Smooth muscle cell of the coronary artery (primary cell): ENCODE measurements around the gene KLRF2. TPM values are rescaled to one million over a fixed set of nuclear protein-coding genes. Genes with fewer than 3 reads are reported as not detected.

Experiments
- total RNA-seq: library from RNA; depleted of rRNA; stranded (reverse); fragments of >200 nt; gene quantifications from 2 replicates; pipeline ENCODE4 v1.2.3, GENCODE V29; 2014; ENCODE audit warnings: low replicate concordance

Gene KLRF2
- total RNA-seq, result not detected in 2 replicates

GRCh38 chr12:9881246-9881645 is at the start of gene KLRF2:
Gene KLRF2, plus strand, starts transcription at chr12:9881489. Its CDS starts 107 bp downstream, at chr12:9881596.

GRCh38 chr12:9869307-9870161 is 11.8 kb upstream of the KLRF2 start, which contains the start of gene CLEC2B:
Gene CLEC2B, minus strand, starts transcription at chr12:9869354.

GRCh38 chr12:9932270-9932669 is 51.0 kb downstream of the KLRF2 start, which contains the start of gene CLEC2A:
Gene CLEC2A, minus strand, starts transcription at chr12:9932370. Its CDS starts 41 bp downstream, at chr12:9932329.

Other genes with a start within 250 kb of the KLRF2 start
- 0.60 and 2.5 TPM in 2 replicates for gene CLEC2D, start 211.8 kb upstream of the KLRF2 start, total RNA-seq
- not detected in 2 replicates for gene CLECL1, start 148.4 kb upstream of the KLRF2 start, total RNA-seq
- gene CD69, start 120.6 kb upstream of the KLRF2 start, total RNA-seq, result under 0.01 TPM in 1 of 2 replicates, not detected in the other
- gene KLRF1, start 54.0 kb upstream of the KLRF2 start, total RNA-seq, result not detected in 2 replicates
- gene CLEC2B, start 12.1 kb upstream of the KLRF2 start, total RNA-seq, result 2.3 and 206 TPM in 2 replicates
- 5.6 TPM in 1 of 2 replicates, not detected in the other for gene CLEC2A, start 50.9 kb downstream of the KLRF2 start, total RNA-seq
- gene CLEC12A, start 89.9 kb downstream of the KLRF2 start, total RNA-seq, result not detected in 2 replicates
- not detected in 2 replicates for gene CLEC1B, start 117.6 kb downstream of the KLRF2 start, total RNA-seq
- gene CLEC12B, start 129.1 kb downstream of the KLRF2 start, total RNA-seq, result 0.15 TPM in 1 of 2 replicates, not detected in the other
- not detected in 2 replicates for gene CLEC9A, start 149.2 kb downstream of the KLRF2 start, total RNA-seq
- gene CLEC1A, start 217.5 kb downstream of the KLRF2 start, total RNA-seq, result 0.12 TPM in 1 of 2 replicates, not detected in the other
- not detected in 2 replicates for gene CLEC7A, start 248.7 kb downstream of the KLRF2 start, total RNA-seq